Measurements from ENCODE around the gene CAPZA1.

Gene CAPZA1

DNA sequence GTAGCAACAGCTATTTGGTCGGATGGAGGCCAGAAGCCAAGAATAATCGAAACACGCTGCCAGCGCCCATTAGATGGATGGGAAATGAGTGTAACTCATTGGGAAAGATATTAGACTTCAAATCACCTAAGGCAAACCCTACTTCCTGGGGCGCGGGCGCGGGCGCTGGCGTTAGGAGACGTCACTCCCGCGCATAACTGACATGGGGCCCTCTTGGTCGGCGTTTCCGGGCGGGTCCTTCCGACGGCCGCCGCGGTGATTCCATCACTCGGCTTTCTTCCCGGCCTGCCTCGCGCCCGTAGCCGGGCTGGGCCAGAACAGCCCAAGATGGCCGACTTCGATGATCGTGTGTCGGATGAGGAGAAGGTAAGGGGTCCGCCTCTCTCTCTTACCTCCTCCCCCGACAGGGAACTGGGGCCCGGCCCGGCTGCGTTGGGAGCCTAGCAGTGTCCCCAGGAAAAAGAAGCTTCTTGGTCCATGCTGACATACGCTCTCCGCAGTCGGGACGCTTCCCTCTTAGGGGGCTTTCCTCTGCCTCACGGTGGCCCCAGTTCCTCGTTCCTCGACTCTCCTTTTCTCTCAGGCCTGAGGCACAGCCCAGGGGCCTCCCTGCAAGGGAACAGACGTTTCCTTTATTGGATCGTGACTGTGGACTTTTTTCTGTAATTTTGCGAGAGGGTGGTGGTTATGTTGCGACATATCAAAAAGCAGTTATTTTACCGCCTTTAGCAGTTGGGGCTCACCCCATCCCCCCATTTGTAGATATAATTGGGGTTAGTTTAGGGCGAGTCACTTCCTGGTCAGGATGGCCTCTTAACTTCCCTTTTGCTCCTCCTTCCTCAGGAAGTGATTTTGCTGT, at the start of gene CAPZA1 (continued):
- TF ChIP-seq GLIS1 (tag by site-specific recombination; IDR thresholded peaks at IDR 0.05) (no peak), REPIN1 (tag by site-specific recombination; IDR thresholded peaks at IDR 0.05; ENCODE audit: low read depth) (no peak), BCL11B (tag by site-specific recombination; IDR thresholded peaks at IDR 0.05; ENCODE audit: low read depth) (peak; percentile 48; the same call in 1 of the 2 replicates), ZNF133 (tag by site-specific recombination; IDR thresholded peaks at IDR 0.05) (no peak), ZNF623 (tag by site-specific recombination; IDR thresholded peaks at IDR 0.05) (no peak), ZNF548 (tag by site-specific recombination; IDR thresholded peaks at IDR 0.05) (no peak), ZSCAN30 (tag by site-specific recombination; IDR thresholded peaks at IDR 0.05) (peak; percentile 54; the same call in 1 of the 2 replicates), TCF7L2 (IDR thresholded peaks at IDR 0.05; ENCODE audit: borderline replicate concordance, low read depth, low read length) (no peak), ZNF571 (tag by site-specific recombination; IDR thresholded peaks at IDR 0.05) (no peak), KLF7 (tag by site-specific recombination; IDR thresholded peaks at IDR 0.05; ENCODE audit: borderline replicate concordance) (no peak; the same call in 1 of the 2 replicates)
- TF ChIP-seq, protein P1, sequence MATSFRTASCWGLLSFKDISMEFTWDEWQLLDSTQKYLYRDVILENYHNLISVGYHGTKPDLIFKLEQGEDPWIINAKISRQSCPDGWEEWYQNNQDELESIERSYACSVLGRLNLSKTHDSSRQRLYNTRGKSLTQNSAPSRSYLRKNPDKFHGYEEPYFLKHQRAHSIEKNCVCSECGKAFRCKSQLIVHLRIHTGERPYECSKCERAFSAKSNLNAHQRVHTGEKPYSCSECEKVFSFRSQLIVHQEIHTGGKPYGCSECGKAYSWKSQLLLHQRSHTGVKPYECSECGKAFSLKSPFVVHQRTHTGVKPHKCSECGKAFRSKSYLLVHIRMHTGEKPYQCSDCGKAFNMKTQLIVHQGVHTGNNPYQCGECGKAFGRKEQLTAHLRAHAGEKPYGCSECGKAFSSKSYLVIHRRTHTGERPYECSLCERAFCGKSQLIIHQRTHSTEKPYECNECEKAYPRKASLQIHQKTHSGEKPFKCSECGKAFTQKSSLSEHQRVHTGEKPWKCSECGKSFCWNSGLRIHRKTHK (tag by site-specific recombination; IDR thresholded peaks at IDR 0.05): no peak

DNA sequence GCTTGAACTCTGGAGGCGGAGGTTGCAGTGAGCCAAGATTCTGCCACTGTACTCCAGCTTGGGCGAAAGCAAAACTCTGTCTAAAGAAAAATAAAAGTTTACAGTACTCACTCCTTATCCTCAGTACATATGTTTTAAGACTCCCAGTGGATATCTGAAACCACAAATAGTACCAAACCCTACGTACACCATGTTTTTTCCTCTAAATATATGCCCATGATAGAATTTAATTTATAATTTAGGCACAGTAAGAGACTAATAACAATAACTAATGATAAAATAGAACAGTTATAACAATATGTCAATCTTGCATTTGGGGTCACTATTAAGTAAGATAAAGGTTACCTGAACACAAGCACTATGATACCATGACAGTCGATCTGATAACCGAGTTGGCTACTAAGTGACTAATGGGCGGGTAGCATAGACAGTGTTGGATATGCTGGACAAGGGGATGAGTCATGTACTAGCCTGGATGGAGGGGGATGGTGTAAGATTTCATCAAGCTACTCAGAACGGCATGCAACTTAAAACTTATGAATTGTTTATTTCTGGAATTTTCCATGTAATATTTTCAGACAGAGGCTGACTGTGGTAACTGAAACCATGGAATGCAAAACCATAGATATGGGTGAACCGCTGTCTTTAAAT, 44.4 kb upstream of the CAPZA1 start:
- POLR2A ChIA-PET: interaction anchor here (0.5 kb wide), 1 partner anchor 23 kb away, joined by 4 read pairs; no protein-coding TSS in a partner anchor
- CTCF ChIA-PET: interaction anchor here (0.6 kb wide), 1 partner anchor 39 kb away, joined by 3 read pairs; no protein-coding TSS in a partner anchor
- TF ChIP-seq ZNF768 (tag by site-specific recombination; IDR thresholded peaks at IDR 0.05): no peak
- peak; percentile 43; the same call in 1 of the 2 replicates for TF ChIP-seq ZEB2 (tag by site-specific recombination; IDR thresholded peaks at IDR 0.05)
- no peak for TF ChIP-seq GLIS1 (tag by site-specific recombination; IDR thresholded peaks at IDR 0.05)
- 0 out of 2 replicates have a peak, but pooled peaks have one; percentile 30 for TF ChIP-seq SP7 (tag by site-specific recombination; IDR thresholded peaks at IDR 0.05)
- 0 out of 2 replicates have a peak, but pooled peaks have one; percentile 32 for TF ChIP-seq MZF1 (tag by site-specific recombination; IDR thresholded peaks at IDR 0.05; ENCODE audit: borderline replicate concordance)
- TF ChIP-seq KLF8 (tag by site-specific recombination; IDR thresholded peaks at IDR 0.05): no peak
- H3K9me3 ChIP-seq (ENCODE audit: control insufficient read depth, insufficient read depth, low read depth, low read length): no peaks in the 10 kb centered on the region
- H3K4me1 ChIP-seq (ENCODE audit: control insufficient read depth, insufficient read depth, low read length): no peaks in the 10 kb centered on the region
- H3K36me3 ChIP-seq (ENCODE audit: control insufficient read depth in 2 of 2, insufficient read depth in 1 of 2, low read length in 2 of 2): peaks cover 18 to 53% of the 10 kb centered on the region in 2 experiments
- no peak overlapping the region for H3K27ac ChIP-seq (ENCODE audit: extremely low read depth, low read depth, low read length)
- no peak overlapping the region for H3K4me3 ChIP-seq (ENCODE audit: low read depth, low read length)

DNA sequence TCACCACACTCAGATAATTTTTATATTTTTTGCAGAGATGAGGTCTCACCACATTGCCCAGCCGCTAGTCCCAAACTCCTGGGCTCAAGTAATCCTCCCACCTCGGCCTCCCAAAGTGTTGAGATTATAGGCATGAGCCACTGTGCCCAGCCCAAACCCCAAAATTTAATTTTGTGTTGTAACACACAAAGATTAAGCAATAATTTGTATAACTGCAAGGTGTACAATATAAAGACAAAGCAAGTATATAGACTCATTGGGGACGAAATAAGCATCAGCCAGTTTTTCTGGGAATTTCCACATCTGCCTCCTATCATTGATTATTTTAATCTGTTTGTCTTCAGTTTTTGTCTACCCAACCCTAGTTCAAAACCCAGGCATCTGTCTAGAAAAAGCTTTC, 43.4 kb upstream of the CAPZA1 start:
- Histone ChIP-seq H3K4me1 (ENCODE audit: control insufficient read depth, insufficient read depth, low read length) (no peaks in the 10 kb centered on the region), H3K36me3 (ENCODE audit: control insufficient read depth in 2 of 2, insufficient read depth in 1 of 2, low read length in 2 of 2) (peaks cover 18 to 50% of the 10 kb centered on the region in 2 experiments; a peak in 2 of 3 replicates), H3K27ac (ENCODE audit: extremely low read depth, low read depth, low read length) (no peak overlapping the region), H3K4me3 (ENCODE audit: low read depth, low read length) (no peak overlapping the region), H3K9me3 (ENCODE audit: control insufficient read depth, insufficient read depth, low read depth, low read length) (no peaks in the 10 kb centered on the region)
- ChIA-PET POLR2A (interaction anchor here (0.5 kb wide), 1 partner anchor 22 kb away, joined by 4 read pairs; no protein-coding TSS in a partner anchor), CTCF (interaction anchor here (0.6 to 1.3 kb wide), 2 partner anchors 10 to 177 kb away, joined by 3 to 4 read pairs; no protein-coding TSS in a partner anchor)
- TF ChIP-seq, protein P2, sequence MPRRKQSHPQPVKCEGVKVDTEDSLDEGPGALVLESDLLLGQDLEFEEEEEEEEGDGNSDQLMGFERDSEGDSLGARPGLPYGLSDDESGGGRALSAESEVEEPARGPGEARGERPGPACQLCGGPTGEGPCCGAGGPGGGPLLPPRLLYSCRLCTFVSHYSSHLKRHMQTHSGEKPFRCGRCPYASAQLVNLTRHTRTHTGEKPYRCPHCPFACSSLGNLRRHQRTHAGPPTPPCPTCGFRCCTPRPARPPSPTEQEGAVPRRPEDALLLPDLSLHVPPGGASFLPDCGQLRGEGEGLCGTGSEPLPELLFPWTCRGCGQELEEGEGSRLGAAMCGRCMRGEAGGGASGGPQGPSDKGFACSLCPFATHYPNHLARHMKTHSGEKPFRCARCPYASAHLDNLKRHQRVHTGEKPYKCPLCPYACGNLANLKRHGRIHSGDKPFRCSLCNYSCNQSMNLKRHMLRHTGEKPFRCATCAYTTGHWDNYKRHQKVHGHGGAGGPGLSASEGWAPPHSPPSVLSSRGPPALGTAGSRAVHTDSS (tag by site-specific recombination; IDR thresholded peaks at IDR 0.05): no peak
- TF ChIP-seq BCL11A (tag by site-specific recombination; IDR thresholded peaks at IDR 0.05; ENCODE audit: low read depth) (no peak), GFI1B (tag by site-specific recombination; IDR thresholded peaks at IDR 0.05) (no peak), OSR2 (tag by site-specific recombination; IDR thresholded peaks at IDR 0.05) (no peak), SALL2 (tag by site-specific recombination; IDR thresholded peaks at IDR 0.05; ENCODE audit: borderline replicate concordance) (no peak), ZNF311 (tag by site-specific recombination; IDR thresholded peaks at IDR 0.05; ENCODE audit: borderline replicate concordance) (no peak)
- TF ChIP-seq, protein P3, sequence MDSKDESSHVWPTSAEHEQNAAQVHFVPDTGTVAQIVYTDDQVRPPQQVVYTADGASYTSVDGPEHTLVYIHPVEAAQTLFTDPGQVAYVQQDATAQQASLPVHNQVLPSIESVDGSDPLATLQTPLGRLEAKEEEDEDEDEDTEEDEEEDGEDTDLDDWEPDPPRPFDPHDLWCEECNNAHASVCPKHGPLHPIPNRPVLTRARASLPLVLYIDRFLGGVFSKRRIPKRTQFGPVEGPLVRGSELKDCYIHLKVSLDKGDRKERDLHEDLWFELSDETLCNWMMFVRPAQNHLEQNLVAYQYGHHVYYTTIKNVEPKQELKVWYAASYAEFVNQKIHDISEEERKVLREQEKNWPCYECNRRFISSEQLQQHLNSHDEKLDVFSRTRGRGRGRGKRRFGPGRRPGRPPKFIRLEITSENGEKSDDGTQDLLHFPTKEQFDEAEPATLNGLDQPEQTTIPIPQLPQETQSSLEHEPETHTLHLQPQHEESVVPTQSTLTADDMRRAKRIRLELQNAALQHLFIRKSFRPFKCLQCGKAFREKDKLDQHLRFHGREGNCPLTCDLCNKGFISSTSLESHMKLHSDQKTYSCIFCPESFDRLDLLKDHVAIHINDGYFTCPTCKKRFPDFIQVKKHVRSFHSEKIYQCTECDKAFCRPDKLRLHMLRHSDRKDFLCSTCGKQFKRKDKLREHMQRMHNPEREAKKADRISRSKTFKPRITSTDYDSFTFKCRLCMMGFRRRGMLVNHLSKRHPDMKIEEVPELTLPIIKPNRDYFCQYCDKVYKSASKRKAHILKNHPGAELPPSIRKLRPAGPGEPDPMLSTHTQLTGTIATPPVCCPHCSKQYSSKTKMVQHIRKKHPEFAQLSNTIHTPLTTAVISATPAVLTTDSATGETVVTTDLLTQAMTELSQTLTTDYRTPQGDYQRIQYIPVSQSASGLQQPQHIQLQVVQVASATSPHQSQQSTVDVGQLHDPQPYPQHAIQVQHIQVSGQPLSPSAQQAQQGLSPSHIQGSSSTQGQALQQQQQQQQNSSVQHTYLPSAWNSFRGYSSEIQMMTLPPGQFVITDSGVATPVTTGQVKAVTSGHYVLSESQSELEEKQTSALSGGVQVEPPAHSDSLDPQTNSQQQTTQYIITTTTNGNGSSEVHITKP (tag by site-specific recombination; IDR thresholded peaks at IDR 0.05): no peak
- TF ChIP-seq, protein P4, sequence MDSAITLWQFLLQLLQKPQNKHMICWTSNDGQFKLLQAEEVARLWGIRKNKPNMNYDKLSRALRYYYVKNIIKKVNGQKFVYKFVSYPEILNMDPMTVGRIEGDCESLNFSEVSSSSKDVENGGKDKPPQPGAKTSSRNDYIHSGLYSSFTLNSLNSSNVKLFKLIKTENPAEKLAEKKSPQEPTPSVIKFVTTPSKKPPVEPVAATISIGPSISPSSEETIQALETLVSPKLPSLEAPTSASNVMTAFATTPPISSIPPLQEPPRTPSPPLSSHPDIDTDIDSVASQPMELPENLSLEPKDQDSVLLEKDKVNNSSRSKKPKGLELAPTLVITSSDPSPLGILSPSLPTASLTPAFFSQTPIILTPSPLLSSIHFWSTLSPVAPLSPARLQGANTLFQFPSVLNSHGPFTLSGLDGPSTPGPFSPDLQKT (IDR thresholded peaks at IDR 0.05; ENCODE audit: borderline replicate concordance, low read depth, low read length): no peak

All from HEK293 (cell line).